Measurements from ENCODE around the gene HAUS7.
"Not testable (repeated sequence)": the region's sequence is repeated elsewhere in the genome, so short reads cannot be mapped to it uniquely, and the experiment has no call there.

Gene HAUS7

GRCh38 chrX:153406903-153407302 is 63.5 kb downstream of the HAUS7 start:
- DNase-seq: no peak

DNA sequence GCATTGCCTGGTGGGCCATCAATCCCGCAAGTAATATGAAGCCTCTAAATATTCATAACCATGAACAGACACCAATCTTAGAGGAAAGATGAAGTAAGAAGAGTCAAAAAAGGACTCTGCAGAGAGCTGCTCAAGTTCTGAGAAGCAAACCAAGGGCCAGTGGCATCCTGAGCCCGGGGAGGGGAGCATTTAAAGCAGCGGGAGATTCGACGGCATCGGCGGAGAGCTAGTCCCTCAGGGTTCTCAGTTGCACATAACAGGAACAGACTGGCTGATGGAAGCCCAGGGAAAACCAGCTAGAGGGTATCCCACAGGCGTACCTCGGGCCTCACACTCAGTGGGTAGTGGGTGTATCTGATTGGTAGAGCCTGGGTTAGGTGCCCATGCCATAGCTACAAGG is 64.4 kb downstream of the HAUS7 start:
- no peak for DNase-seq

GRCh38 chrX:153405426-153405825 is 65.0 kb downstream of the HAUS7 start:
- no peak for DNase-seq

DNA sequence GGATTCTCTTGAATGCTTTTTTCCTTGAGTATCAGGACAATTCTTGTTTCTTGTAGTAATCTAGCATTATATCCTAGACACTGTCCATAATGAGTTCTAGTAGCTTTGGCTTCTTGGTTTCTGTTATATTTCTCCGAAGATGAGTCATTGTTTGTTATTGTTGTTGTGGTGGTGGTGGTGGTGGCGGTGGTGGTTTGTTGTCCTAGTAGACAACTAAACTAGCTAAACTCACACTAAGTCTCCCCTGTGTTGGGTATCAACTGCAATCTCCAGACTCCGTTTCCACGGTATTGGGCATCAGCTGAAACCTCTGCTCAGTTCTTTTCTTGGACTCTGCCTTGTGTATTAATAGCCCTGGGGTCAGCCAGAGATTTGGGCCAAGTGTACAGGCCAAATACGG is 66.0 kb downstream of the HAUS7 start:
- DNase-seq: not testable (repeated sequence)

- no peak for DNase-seq
Measured at GRCh38 chrX:153401133-153401764, 69.1 kb downstream of the HAUS7 start, which contains the start of gene PNMA6E. Gene PNMA6E, minus strand, starts transcription at chrX:153401350. Its CDS starts 2,501 bp downstream, at chrX:153398849.

DNA sequence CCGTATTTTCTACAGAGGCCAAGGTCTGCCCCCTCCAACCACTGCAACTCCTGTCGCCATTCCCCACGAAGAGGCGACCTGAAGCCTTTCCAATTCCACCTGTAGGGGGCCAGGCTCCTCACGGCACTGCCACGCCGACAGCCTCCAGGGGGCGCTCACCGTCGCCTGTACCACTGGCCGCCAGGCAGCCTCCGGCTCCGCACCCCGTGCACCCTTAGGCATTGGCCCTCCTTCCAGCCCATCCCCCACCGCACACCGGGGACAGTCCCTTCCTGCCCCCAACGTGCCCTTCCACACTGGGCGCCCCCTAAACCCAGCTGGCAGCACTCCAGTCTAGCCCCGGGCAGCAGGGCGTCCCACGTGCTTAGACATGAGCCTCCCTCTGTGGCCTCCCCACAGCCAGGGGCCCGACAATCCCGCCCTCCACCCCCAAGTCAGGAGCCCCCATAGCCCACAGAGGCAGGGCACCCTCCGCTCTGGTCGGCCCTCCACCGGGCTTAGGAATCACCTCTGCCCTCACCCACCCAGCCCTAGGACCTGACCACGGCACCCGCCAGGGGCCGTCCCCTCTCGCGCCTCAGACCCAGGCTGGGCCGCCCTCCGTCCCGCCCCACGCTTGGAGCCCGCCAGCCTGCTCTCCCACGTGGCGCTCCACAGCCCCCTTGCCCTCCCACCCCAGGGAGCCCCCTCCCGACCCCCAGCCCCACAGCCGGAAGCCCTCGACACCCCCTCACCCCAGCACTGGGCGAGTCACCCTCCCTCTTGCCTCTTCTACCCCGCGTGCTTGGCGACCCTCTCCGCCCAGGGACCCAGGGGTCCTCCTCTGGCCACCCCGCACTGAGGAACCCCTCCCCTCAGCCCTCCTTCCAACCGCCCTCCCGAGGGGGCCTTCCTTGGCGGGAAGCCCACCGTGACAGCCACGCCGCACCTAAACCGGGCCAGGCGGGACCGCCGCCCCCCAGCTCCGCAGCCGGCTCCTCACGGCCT is 69.9 kb downstream of the HAUS7 start:
- peak; percentile 58 for DNase-seq

DNA sequence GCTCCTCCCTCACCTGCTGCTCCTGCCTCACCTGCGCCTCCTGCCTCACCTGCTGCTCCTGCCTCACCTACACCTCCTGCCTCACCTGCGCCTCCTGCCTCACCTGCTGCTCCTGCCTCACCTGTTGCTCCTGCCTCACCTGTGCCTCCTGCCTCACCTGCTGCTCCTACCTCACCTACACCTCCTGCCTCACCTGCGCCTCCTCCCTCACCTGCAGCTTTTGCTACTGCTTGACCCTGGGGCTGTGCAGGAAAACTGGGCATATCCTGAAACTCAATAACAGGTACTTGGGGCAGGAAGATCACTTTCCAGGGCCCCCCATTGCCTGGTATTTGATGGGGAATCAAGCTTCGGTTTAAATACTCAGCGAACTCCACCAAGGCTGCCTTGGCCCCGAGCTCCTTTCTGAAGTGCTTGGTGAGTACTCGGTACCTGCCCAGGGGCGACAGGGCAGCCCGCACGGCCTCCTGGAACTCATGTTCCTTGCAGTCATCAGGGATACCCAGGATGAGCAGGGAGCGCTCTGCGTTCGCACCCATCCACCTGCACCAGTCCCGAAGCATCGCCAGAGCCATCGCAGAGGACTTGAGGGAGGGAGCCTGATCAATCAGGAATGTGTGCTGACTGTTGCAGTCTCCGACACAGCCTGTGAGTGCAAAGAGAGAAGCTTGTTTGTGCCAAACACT is 72.0 kb downstream of the HAUS7 start:
- no peak for DNase-seq
